Activated CD4-positive, alpha-beta memory T cell treated with anti-CD3 and anti-CD28 coated beads for 36 hours (primary cell): ENCODE data around the gene ASIC2. TPM values are rescaled to one million over a fixed set of nuclear protein-coding genes. Genes with fewer than 3 reads are reported as not detected.

ENCODE experiments used
- CTCF ChIA-PET: fragments of 350-600 bp; sonication (Branson Sonifier 250); formaldehyde crosslinking; loops from one replicate; lab custom pipeline; 2021; ENCODE audit warnings: antibody characterized with exemption, inconsistent platforms; lab: Charles Lee
- POLR2A ChIA-PET: fragments of 350-600 bp; sonication (Branson Sonifier 250); formaldehyde crosslinking; loops from one replicate; lab custom pipeline; 2021; ENCODE audit warnings: antibody characterized with exemption; lab: Charles Lee
- DNase-seq: peaks from one replicate; pipeline ENCODE4 v3.0.0-alpha.2; 2020
- H3K27ac Mint-ChIP-seq: one replicate; pipeline ENCODE4 v1.8.0; 2021; ENCODE audit warnings: mixed read lengths
- H3K27me3 Mint-ChIP-seq: one replicate; pipeline ENCODE4 v1.8.0; 2021; ENCODE audit warnings: mixed read lengths
- H3K36me3 Mint-ChIP-seq: one replicate; pipeline ENCODE4 v1.8.0; 2021; ENCODE audit warnings: mixed read lengths
- H3K4me1 Mint-ChIP-seq: one replicate; pipeline ENCODE4 v1.8.0; 2021; ENCODE audit warnings: low read depth, mixed read lengths
- H3K4me3 Mint-ChIP-seq: one replicate; pipeline ENCODE4 v1.8.0; 2021; ENCODE audit warnings: mild to moderate bottlenecking, mixed read lengths
- H3K9me3 Mint-ChIP-seq: one replicate; pipeline ENCODE4 v1.8.0; 2021; ENCODE audit warnings: mixed read lengths
- intact Hi-C: fragments of 100-400 bp; cut with micrococcal nuclease; formaldehyde crosslinking; loops from one replicate; pipeline ENCODE4 v1.15.1; 2023
- total RNA-seq, 2 experiments: library from RNA; stranded (reverse); gene quantifications; one replicate each; pipeline ENCODE4 v1.2.3, GENCODE V29; 2021

The ASIC2 gene
- total RNA-seq, 2 experiments from 2014 or later, result not detected

- intact Hi-C loops, result no loop called here
- DNase-seq, result no peak
- POLR2A ChIA-PET, result no interaction called here
- H3K9me3 Mint-ChIP-seq, result no peaks in the 10 kb centered on the region
- peaks cover 26% of the 10 kb centered on the region for H3K27me3 Mint-ChIP-seq
- CTCF ChIA-PET, result no interaction called here
- no peaks in the 10 kb centered on the region for H3K4me1 Mint-ChIP-seq
- H3K27ac Mint-ChIP-seq, result no peak overlapping the region
- no peaks in the 10 kb centered on the region for H3K36me3 Mint-ChIP-seq
- H3K4me3 Mint-ChIP-seq, result no peak overlapping the region
Measured at GRCh38 chr17:33082529-33083173, 210.4 kb downstream of the ASIC2 start.

DNA sequence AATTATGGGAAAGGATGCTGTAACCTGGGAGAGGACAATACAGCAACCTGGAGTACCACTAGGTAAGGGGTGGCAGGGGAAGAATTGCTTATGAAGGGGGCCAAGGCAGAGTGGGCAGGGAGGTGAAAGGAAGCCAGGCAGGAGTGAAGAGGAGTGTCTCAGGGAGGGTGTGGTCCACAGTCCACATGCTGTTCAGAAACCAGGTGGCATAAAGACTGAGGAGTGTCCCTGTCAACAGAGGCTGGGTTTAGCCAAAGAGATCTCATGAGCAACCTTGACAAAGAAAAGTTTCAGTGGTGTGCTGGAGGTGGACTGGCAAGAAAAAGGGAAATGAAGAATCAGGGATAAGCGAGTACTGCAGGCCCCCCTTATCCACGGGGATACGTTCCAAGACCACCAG is 213.0 kb downstream of the ASIC2 start:
- H3K27me3 Mint-ChIP-seq, result peaks cover 27% of the 10 kb centered on the region
- H3K4me1 Mint-ChIP-seq, result no peaks in the 10 kb centered on the region
- H3K4me3 Mint-ChIP-seq, result no peak overlapping the region
- intact Hi-C loops, result no loop called here
- H3K9me3 Mint-ChIP-seq, result no peaks in the 10 kb centered on the region
- ChIA-PET POLR2A (no interaction called here), CTCF (no interaction called here)
- no peaks in the 10 kb centered on the region for H3K36me3 Mint-ChIP-seq
- DNase-seq, result no peak
- H3K27ac Mint-ChIP-seq, result no peak overlapping the region

DNA sequence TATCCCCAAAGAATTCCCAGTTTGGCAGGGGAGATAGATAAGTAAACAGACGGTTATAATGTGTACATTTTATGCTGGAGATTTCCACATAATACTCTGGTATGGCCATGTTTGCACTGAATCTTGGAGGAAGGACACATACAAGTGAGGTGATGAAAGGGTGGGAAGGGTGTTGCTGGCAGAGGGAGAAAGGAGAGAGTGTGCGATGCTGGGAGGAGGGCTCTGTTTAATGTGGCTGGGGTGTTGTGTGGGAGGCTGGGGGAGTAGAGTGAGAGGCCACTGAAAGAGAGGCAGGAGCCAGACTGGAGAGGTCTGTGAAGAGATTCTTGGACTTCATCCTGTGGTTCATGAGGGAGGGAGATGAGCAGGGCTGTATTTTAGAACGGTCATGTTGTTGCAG is 213.9 kb downstream of the ASIC2 start:
- POLR2A ChIA-PET, result no interaction called here
- intact Hi-C loops, result no loop called here

GRCh38 chr17:33076979-33077378 is 216.1 kb downstream of the ASIC2 start:
- ChIA-PET CTCF (no interaction called here), POLR2A (no interaction called here)
- no peak overlapping the region for H3K27ac Mint-ChIP-seq
- H3K27me3 Mint-ChIP-seq, result peaks cover 36% of the 10 kb centered on the region
- H3K36me3 Mint-ChIP-seq, result no peaks in the 10 kb centered on the region
- no peak for DNase-seq
- H3K4me3 Mint-ChIP-seq, result no peak overlapping the region
- H3K9me3 Mint-ChIP-seq, result no peaks in the 10 kb centered on the region
- H3K4me1 Mint-ChIP-seq, result no peaks in the 10 kb centered on the region
- intact Hi-C loops, result no loop called here

More for the DNA sequence above, 213.9 kb downstream of the ASIC2 start:
- H3K4me1 Mint-ChIP-seq, result no peaks in the 10 kb centered on the region
- CTCF ChIA-PET, result no interaction called here
- H3K36me3 Mint-ChIP-seq, result no peaks in the 10 kb centered on the region
- H3K27me3 Mint-ChIP-seq, result peaks cover 29% of the 10 kb centered on the region
- no peak overlapping the region for H3K4me3 Mint-ChIP-seq
- no peak for DNase-seq
- H3K27ac Mint-ChIP-seq, result no peak overlapping the region
- no peaks in the 10 kb centered on the region for H3K9me3 Mint-ChIP-seq

DNA sequence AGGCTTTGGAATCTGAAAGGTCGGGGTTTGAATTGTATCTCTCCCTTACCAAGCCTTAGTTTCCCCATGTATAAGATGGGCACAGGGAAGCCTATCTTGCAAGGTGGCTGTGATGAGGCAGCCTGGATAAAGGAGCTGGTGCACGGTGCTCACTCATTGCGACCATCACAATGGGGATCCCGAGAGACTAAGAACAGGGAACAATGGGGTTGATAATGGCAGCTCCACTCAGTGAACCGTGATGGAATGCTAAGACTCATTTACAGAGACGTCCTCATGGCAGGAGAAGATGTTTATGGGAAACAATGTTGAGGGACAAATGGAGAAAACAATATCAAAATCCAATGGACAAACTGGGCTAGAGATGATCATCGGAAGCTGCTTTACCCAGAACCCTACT is 219.7 kb downstream of the ASIC2 start:
- Mint-ChIP-seq H3K4me1 (no peaks in the 10 kb centered on the region), H3K27ac (no peak overlapping the region), H3K27me3 (peaks cover 18% of the 10 kb centered on the region), H3K36me3 (no peaks in the 10 kb centered on the region), H3K4me3 (no peak overlapping the region), H3K9me3 (peaks cover 2% of the 10 kb centered on the region)
- ChIA-PET CTCF (no interaction called here), POLR2A (no interaction called here)
- intact Hi-C loops, result no loop called here
- no peak for DNase-seq

GRCh38 chr17:33072421-33073161 is 220.5 kb downstream of the ASIC2 start:
- intact Hi-C loops, result no loop called here
- POLR2A ChIA-PET, result no interaction called here
- no peaks in the 10 kb centered on the region for H3K36me3 Mint-ChIP-seq
- H3K4me3 Mint-ChIP-seq, result no peak overlapping the region
- H3K9me3 Mint-ChIP-seq, result peaks cover 2% of the 10 kb centered on the region
- no peak for DNase-seq
- H3K27ac Mint-ChIP-seq, result no peak overlapping the region
- H3K4me1 Mint-ChIP-seq, result no peaks in the 10 kb centered on the region
- CTCF ChIA-PET, result interaction anchor here (0.6 to 1.2 kb wide), 2 partner anchors 18 to 678 kb away, joined by 3 read pairs; no protein-coding TSS in a partner anchor
- peaks cover 15% of the 10 kb centered on the region for H3K27me3 Mint-ChIP-seq

DNA sequence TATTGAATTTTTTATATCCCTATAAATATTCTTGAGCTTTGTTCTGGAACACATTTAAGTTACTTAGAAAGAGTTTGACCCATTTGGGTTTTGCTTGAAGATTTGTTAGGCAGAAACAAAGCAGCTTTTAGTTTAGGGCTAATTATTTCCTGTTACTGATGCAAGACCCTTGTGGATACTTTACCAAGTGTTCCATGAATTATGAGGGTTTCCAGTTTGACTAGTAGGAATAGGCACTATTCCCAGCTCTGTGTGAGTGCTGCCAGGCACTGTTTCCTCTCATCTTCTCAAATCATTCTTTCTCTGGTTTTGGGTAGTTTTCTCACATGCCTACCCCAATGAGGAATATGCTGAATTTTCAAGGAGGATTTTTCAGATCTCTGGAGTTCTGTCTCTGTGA is 221.4 kb downstream of the ASIC2 start:
- DNase-seq, result no peak
- Mint-ChIP-seq H3K4me3 (no peak overlapping the region), H3K36me3 (no peaks in the 10 kb centered on the region), H3K27me3 (peaks cover 16% of the 10 kb centered on the region), H3K9me3 (peaks cover 2% of the 10 kb centered on the region), H3K27ac (no peak overlapping the region), H3K4me1 (no peaks in the 10 kb centered on the region)
- intact Hi-C loops, result no loop called here
- POLR2A ChIA-PET, result no interaction called here
- CTCF ChIA-PET, result interaction anchor here (0.6 to 1.2 kb wide), 2 partner anchors 17 to 679 kb away, joined by 3 read pairs; no protein-coding TSS in a partner anchor

DNA sequence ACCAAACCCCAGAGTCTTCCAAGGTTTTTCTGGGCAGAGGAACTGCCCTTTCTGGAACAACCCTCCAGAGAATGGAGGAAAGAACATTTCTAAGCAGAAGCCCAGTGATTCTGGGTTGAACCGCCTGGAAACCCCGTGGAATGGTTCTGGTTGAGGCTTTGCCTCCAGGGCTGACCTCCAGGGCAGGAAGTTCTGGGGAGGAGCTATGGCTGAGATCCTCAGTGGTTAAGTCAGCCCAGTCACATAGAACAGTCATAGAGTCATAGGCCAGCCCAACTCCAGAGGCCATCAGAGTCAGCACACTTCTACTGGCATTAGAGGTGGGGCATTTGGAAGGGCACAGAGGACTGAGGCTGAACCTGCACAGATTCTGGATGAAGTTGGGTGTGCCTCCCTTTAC is 235.5 kb downstream of the ASIC2 start:
- peaks cover 2% of the 10 kb centered on the region for H3K9me3 Mint-ChIP-seq
- H3K27ac Mint-ChIP-seq, result no peak overlapping the region
- POLR2A ChIA-PET, result no interaction called here
- no peak overlapping the region for H3K4me3 Mint-ChIP-seq
- DNase-seq, result no peak
- H3K27me3 Mint-ChIP-seq, result peaks cover 4% of the 10 kb centered on the region
- no peaks in the 10 kb centered on the region for H3K4me1 Mint-ChIP-seq
- intact Hi-C loops, result no loop called here
- CTCF ChIA-PET, result interaction anchor here (2.2 kb wide), 1 partner anchor 9 kb away, joined by 10 read pairs; no protein-coding TSS in a partner anchor
- no peaks in the 10 kb centered on the region for H3K36me3 Mint-ChIP-seq

- intact Hi-C loops, result no loop called here
- Mint-ChIP-seq H3K4me1 (no peaks in the 10 kb centered on the region), H3K27me3 (peaks cover 4% of the 10 kb centered on the region), H3K9me3 (peaks cover 2% of the 10 kb centered on the region), H3K27ac (no peak overlapping the region), H3K4me3 (no peak overlapping the region), H3K36me3 (no peaks in the 10 kb centered on the region)
- DNase-seq, result no peak
- POLR2A ChIA-PET, result no interaction called here
- CTCF ChIA-PET, result interaction anchor here (2.2 kb wide), 1 partner anchor 8 kb away, joined by 10 read pairs; no protein-coding TSS in a partner anchor
Measured at GRCh38 chr17:33056399-33057146, 236.5 kb downstream of the ASIC2 start.

DNA sequence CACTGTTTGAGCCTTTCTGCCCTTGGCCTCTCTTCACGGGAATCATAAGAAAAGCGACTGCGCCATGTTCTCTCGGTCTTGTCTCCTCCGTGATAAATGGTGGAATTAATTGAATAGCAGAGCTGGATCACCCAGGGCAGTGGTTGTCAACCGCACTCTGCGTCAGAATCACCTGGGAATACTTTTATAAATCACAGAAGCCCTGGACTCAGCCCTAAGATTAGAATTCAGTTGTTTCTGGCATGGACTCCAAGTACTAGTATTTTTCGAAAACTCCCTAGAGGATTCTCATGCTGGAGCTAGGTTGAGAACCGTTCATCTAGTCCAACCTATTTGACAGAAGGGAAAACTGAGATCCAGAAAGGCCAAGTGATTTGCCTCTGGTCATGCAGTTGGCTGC is 237.3 kb downstream of the ASIC2 start:
- Mint-ChIP-seq H3K27ac (no peak overlapping the region), H3K9me3 (peaks cover 2% of the 10 kb centered on the region), H3K4me3 (no peak overlapping the region), H3K4me1 (no peaks in the 10 kb centered on the region), H3K27me3 (peaks cover 4% of the 10 kb centered on the region), H3K36me3 (no peaks in the 10 kb centered on the region)
- no peak for DNase-seq
- ChIA-PET CTCF (no interaction called here), POLR2A (no interaction called here)
- intact Hi-C loops, result no loop called here

- Mint-ChIP-seq H3K4me1 (no peaks in the 10 kb centered on the region), H3K4me3 (no peak overlapping the region), H3K27ac (no peak overlapping the region), H3K27me3 (peaks cover 6% of the 10 kb centered on the region), H3K9me3 (no peaks in the 10 kb centered on the region), H3K36me3 (no peaks in the 10 kb centered on the region)
- intact Hi-C loops, result no loop called here
- no peak for DNase-seq
- POLR2A ChIA-PET, result no interaction called here
- CTCF ChIA-PET, result interaction anchor here (0.8 to 1.2 kb wide), 2 partner anchors 17 to 113 kb away, joined by 3 to 5 read pairs; no protein-coding TSS in a partner anchor
Measured at GRCh38 chr17:33055171-33055611, 237.9 kb downstream of the ASIC2 start.

DNA sequence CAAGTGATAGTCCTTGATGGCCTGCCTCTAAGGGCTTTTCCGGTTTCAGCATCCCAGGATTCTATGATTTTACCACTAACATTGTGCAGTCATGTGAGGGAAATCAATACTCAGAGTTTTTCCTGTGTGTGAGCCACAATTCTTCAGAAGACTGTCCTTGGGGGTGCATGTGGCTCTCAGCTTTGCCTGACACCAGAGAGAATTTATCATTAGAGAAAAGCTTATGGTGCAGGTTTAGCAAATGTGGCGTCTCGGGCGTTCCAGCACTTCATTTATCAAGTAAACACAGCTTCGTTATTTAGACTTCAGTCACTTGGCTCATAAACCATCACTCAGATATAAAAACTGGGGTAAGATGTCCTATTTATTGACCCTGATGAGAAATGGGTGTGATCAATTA is 238.7 kb downstream of the ASIC2 start:
- intact Hi-C loops, result no loop called here

More for the DNA sequence above, 238.7 kb downstream of the ASIC2 start:
- POLR2A ChIA-PET, result no interaction called here
- Mint-ChIP-seq H3K36me3 (no peaks in the 10 kb centered on the region), H3K4me1 (no peaks in the 10 kb centered on the region), H3K27ac (no peak overlapping the region), H3K4me3 (no peak overlapping the region), H3K9me3 (no peaks in the 10 kb centered on the region), H3K27me3 (peaks cover 4% of the 10 kb centered on the region)
- CTCF ChIA-PET, result interaction anchor here (0.8 to 1.2 kb wide), 3 partner anchors 16 to 113 kb away, joined by 3 to 5 read pairs (median 3); no protein-coding TSS in a partner anchor
- DNase-seq, result no peak
